HepG2 (cell line): ENCODE measurements around the gene FAM184B.

Experiments used
- BHLHE40 ChIP-seq: IDR thresholded peaks from 2 replicates; pipeline ENCODE4 v1.6.1; 2011; ENCODE audit warnings: low read length, improper control_type of control experiment
- MYC ChIP-seq: sonication (generic); formaldehyde crosslinking; IDR thresholded peaks from 2 replicates; pipeline ENCODE4 v1.9.0; 2021; ENCODE audit warnings: missing genetic modification reagents, borderline replicate concordance
- TF ChIP-seq, protein P1 (sequence below): sonication (generic); formaldehyde crosslinking; IDR thresholded peaks from 2 replicates; pipeline ENCODE4 v1.4.0; 2020; ENCODE audit warnings: missing genetic modification reagents
- TF ChIP-seq, protein P2 (sequence below): sonication (generic); formaldehyde crosslinking; IDR thresholded peaks from 2 replicates; pipeline ENCODE4 v1.5.0; 2020; ENCODE audit warnings: mild to moderate bottlenecking, missing genetic modification reagents, moderate library complexity

DNA sequence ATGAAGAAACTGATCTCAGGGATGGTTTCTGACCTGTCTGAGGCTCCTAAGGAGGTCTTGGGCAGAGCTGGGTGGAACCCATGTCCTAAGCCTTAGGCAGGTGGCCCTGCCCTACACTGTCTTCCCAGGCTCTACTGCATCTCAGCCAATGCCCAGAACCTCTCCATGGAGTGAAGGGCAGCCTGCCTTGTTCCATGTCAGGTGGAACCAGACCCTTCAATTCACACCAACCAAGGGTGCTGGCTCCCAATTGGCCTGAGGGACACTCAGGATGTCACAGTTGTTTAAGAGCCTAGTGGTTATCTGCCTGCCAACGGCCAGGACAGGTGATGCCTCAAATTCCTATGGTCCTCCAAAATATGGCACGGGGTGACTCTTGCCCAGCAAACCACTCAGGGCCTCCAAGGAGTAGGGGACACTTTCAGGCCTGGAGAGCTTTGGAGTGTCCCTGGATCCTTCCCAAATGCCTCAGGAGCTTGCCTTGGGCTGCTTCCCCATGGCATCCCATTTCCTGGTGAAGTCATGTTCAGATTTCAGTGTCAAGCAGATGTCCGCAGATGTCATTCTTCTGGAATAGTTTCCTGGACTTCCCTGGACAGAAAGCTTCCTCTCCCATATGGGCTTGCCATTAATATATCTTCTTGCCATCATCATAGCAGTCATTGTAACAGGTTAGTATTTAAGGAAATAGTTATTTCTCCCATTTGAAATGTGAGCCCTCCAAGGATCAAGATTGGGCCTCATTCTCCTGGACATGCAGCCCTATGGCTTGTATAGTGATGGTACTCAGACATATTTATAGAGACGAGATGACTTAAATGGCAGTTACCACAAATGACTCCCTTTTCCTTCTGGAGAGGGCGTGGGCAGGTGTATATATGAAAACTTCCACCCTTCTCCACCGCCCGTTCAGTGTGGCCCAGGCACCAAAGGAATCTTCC is 99.9 kb downstream of the FAM184B start:
- no peak for TF ChIP-seq MYC
- TF ChIP-seq, protein P1, sequence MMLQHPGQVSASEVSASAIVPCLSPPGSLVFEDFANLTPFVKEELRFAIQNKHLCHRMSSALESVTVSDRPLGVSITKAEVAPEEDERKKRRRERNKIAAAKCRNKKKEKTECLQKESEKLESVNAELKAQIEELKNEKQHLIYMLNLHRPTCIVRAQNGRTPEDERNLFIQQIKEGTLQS (CRISPR knock-in tag), result no peak
- TF ChIP-seq, protein P2, sequence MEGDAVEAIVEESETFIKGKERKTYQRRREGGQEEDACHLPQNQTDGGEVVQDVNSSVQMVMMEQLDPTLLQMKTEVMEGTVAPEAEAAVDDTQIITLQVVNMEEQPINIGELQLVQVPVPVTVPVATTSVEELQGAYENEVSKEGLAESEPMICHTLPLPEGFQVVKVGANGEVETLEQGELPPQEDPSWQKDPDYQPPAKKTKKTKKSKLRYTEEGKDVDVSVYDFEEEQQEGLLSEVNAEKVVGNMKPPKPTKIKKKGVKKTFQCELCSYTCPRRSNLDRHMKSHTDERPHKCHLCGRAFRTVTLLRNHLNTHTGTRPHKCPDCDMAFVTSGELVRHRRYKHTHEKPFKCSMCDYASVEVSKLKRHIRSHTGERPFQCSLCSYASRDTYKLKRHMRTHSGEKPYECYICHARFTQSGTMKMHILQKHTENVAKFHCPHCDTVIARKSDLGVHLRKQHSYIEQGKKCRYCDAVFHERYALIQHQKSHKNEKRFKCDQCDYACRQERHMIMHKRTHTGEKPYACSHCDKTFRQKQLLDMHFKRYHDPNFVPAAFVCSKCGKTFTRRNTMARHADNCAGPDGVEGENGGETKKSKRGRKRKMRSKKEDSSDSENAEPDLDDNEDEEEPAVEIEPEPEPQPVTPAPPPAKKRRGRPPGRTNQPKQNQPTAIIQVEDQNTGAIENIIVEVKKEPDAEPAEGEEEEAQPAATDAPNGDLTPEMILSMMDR (CRISPR knock-in tag), result no peak
- TF ChIP-seq BHLHE40, result no peak
